ENCODE results near the gene FER.
"Not testable (repeated sequence)": the region's sequence is repeated elsewhere in the genome, so short reads cannot be mapped to it uniquely, and the experiment has no call there.

DNA sequence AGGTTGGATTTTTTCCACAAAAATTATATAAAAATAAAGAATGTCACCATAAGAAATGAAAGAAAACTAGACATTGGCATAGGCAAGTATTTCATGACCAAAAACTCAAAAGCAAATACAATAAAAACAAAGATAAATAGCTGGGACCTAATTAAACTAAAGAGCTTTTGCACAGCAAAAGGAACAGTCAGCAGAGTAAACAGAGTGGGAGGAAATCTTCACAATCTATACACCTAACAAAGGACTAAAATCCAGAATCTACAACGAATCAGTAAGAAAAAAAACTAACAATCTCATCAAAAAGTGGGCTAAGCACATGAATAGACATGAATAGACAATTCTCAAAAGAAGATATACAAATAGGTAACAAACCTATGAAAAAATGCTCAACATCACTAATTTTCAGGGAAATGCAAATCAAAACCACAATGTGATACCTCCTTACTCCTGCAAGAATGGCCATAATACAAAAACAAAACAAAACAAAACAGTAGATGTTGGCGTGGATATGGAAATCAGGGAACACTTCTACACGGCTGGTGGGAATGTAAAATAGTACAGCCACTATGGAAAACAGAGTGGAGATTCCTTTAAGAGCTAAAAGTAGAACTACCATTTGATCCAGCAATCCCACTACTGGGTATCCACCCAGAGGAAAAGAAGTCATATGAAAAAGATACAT, 94.7 kb downstream of the FER start:
- not testable (repeated sequence) for TF ChIP-seq MEF2D (tag; conservative IDR thresholded peaks at IDR 0.05; ENCODE audit: low read depth); POLR2A (conservative IDR thresholded peaks at IDR 0.05); THRAP3 (IDR thresholded peaks at IDR 0.05; ENCODE audit: borderline replicate concordance); JUNB (CRISPR knock-in tag; conservative IDR thresholded peaks at IDR 0.05)
